Stimulated activated CD8-positive, alpha-beta memory T cell treated with anti-CD3 and anti-CD28 coated beads, Interleukin-7, amount 100 ng/mL, for 4 hours (primary cell): Measurements from ENCODE around the gene IL37.

ENCODE experiments used
- DNase-seq, 2 donors: peaks; one replicate each; pipeline ENCODE4 v3.0.0-alpha.2; 2020; ENCODE audit warnings: low read depth in 2 of 2

The IL37 gene

DNA sequence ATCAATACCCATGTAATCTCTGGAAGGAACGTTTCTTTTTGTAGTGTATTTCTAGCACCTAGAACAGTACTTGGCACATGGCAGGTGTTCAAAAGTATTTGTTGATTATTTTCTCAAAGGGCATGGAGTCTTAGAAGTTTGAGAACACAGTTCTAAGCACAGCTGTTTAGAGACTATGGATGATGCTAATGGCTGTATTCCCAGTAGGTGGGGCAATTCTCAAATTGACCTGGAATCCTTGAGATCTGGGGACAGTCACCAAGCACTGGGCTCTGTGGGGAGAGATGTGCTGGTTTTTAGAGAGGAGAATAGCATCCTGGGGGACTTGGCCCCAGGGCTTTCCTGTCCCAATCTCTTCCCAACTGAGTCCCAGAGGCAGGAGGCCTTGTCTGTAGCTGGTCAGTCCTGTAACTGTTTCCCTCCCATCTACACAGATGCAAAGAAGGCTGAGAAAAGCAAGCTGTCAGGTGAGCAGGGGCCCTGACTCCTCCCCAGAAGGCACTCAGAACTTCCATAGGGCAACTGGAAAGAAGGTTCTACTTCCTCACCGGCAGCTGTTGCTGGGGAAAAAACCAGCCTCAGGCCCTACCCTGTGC is 49.4 kb downstream of the IL37 start:
- no peak for DNase-seq

DNA sequence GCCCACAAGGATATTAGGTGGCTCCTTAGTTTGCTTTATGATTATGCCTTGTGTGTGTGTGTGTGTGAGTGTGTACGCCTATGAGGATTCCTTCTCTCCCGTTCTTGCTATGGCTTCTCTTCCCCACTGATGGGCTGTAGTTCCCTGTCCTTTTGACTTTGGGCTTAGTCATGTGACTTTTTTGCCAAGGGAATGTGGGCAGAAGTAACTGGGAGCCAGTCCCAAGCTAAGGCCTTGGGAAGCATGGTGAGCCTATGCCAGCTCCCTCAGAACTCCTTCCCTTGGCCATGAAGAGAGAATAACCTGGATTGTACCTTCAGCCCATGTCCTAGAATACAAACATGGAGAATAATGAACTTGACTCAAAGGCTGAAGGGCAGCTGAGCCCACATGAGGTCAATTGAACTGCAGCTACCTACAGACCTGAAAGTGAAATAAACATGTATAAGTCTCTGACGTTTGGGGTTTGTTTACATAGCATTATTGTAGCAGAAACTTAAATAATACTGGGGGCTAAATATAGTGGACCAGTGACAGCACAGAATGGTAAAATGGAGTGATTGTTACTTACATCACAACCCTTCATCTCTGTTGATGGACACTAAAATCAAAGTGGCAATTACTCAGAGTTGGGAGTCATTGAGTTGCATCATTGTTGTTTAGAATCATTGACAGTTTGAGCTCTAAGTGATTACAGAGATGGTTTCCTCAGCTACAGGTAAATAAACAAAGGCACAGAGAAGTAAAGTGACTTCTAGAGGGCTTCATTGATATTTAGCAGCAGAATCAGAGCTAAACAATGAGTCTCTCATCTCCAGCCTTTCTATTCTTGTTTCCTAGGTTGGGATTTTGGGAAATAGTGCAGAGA is 51.6 kb downstream of the IL37 start:
- no peak for DNase-seq

DNA sequence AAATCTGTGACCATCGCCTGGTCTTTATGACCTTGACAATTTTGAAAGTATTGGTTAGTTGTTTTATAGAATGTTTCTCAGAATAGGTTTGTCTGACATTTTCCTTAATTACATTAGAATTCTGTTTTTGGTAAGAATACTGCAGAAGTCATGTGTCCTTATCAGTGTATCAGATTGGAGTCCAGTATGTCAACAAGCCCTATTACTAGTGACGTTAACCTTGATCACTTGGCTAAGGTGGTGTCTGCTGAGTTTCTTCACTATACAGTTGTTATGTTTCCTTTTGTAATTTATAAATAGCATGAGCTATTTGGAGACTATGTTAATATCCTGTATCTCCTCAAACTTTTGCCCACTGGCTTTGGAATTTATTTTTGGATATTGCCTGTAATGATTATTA is 56.1 kb downstream of the IL37 start:
- DNase-seq, result no peak
